ENCODE data around the gene TPM4. TPM values are rescaled to one million over a fixed set of nuclear protein-coding genes. Genes with fewer than 3 reads are reported as not detected.

The TPM4 gene
- total and polyA plus RNA-seq, 8 donors = 167 to 609 (median 351) TPM

GRCh38 chr19:16064209-16064889, 11.9 kb upstream of the TPM4 start:
- 86 to 96% (median 92%) methylated on average over 12 to 16 of the region's 16 CpGs for WGBS, 5 donors
- DNase-seq = no peak
- intact Hi-C loops (cut with DNase I; ENCODE audit: low total_unique reads) = no loop called here
- no peak overlapping the region for H3K4me3 ChIP-seq
- H3K27me3 ChIP-seq = no peaks in the 10 kb centered on the region
- peaks cover 6 to 20% (median 15%) of the 10 kb centered on the region in 4 donors for H3K4me1 ChIP-seq
- H3K27ac ChIP-seq = peak overlapping the region in 3 of 5 donors; percentile 15 to 100 (median 94)
- peaks cover 0 to 9% (median 0%) of the 10 kb centered on the region in 4 donors for H3K9me3 ChIP-seq
- H3K36me3 ChIP-seq = no peaks in the 10 kb centered on the region
- no peak for TF ChIP-seq EP300 (IDR thresholded peaks at IDR 0.05)
- TF ChIP-seq CTCF (IDR thresholded peaks at IDR 0.05) = no peak
- TF ChIP-seq POLR2A (IDR thresholded peaks at IDR 0.05) = no peak
- TF ChIP-seq POLR2AphosphoS5 (IDR thresholded peaks at IDR 0.05) = no peak

GRCh38 chr19:16066611-16067104, 9.6 kb upstream of the TPM4 start:
- no peaks in the 10 kb centered on the region for H3K9me3 ChIP-seq
- intact Hi-C loops (cut with DNase I; ENCODE audit: low total_unique reads) = no loop called here
- H3K36me3 ChIP-seq = no peaks in the 10 kb centered on the region
- peak overlapping the region; percentile 87 to 100 (median 100) for H3K27ac ChIP-seq
- peaks cover 26 to 43% (median 36%) of the 10 kb centered on the region in 4 donors for H3K4me1 ChIP-seq
- DNase-seq = peak; percentile 49 to 70
- 15 to 37% (median 30%) methylated on average over 6 of the region's 6 CpGs for WGBS, 5 donors
- H3K4me3 ChIP-seq = peak overlapping the region in 3 of 4 donors; percentile 64 to 68 (median 68)
- TF ChIP-seq POLR2AphosphoS5 (IDR thresholded peaks at IDR 0.05) (peak; percentile 13 to 66 (median 15)), POLR2A (IDR thresholded peaks at IDR 0.05) (no peak), CTCF (IDR thresholded peaks at IDR 0.05) (peak in 3 of 7 experiments; percentile 23 to 47 (median 42))
- H3K27me3 ChIP-seq = no peaks in the 10 kb centered on the region

GRCh38 chr19:16067205-16067938, 8.9 kb upstream of the TPM4 start:
- no peak for TF ChIP-seq EP300 (IDR thresholded peaks at IDR 0.05)
- TF ChIP-seq CTCF (IDR thresholded peaks at IDR 0.05) = no peak
- TF ChIP-seq POLR2A (IDR thresholded peaks at IDR 0.05) = peak in 2 of 4 donors; percentile 44 to 91
- TF ChIP-seq POLR2AphosphoS5 (IDR thresholded peaks at IDR 0.05) = peak; percentile 55 to 90 (median 87)
- H3K4me1 ChIP-seq = peaks cover 30 to 50% (median 43%) of the 10 kb centered on the region in 4 donors
- no peaks in the 10 kb centered on the region for H3K36me3 ChIP-seq
- intact Hi-C loops (cut with DNase I; ENCODE audit: low total_unique reads) = no loop called here
- no peaks in the 10 kb centered on the region for H3K9me3 ChIP-seq
- DNase-seq = peak; percentile 78 to 91
- peak overlapping the region; percentile 87 to 100 (median 100) for H3K27ac ChIP-seq
- 28 to 55% (median 29%) methylated on average over 30 to 40 of the region's 40 CpGs for WGBS, 5 donors
- no peaks in the 10 kb centered on the region for H3K27me3 ChIP-seq
- peak overlapping the region; percentile 64 to 69 (median 68) for H3K4me3 ChIP-seq

- no peak for DNase-seq
- intact Hi-C loops (cut with DNase I; ENCODE audit: low total_unique reads) = no loop called here
- H3K4me3 ChIP-seq = peak overlapping the region; percentile 64 to 69 (median 68)
- H3K4me1 ChIP-seq = peaks cover 30 to 63% (median 49%) of the 10 kb centered on the region in 4 donors
- peaks cover 0 to 9% (median 0%) of the 10 kb centered on the region in 4 donors for H3K36me3 ChIP-seq
- no peaks in the 10 kb centered on the region for H3K27me3 ChIP-seq
- H3K9me3 ChIP-seq = no peaks in the 10 kb centered on the region
- H3K27ac ChIP-seq = peak overlapping the region; percentile 87 to 100 (median 100)
- TF ChIP-seq POLR2AphosphoS5 (IDR thresholded peaks at IDR 0.05) = peak in 2 of 3 donors; percentile 15 to 37
- no peak for TF ChIP-seq CTCF (IDR thresholded peaks at IDR 0.05)
- peak in 1 of 4 donors; percentile 35 for TF ChIP-seq POLR2A (IDR thresholded peaks at IDR 0.05)
- TF ChIP-seq EP300 (IDR thresholded peaks at IDR 0.05) = no peak
- WGBS, 5 donors = 30 to 62% (median 41%) methylated on average over 10 of the region's 10 CpGs
Measured at GRCh38 chr19:16068696-16069259, 7.5 kb upstream of the TPM4 start.
